Measurements from ENCODE around the gene LGR4. TPM values are rescaled to one million over a fixed set of nuclear protein-coding genes. Genes with fewer than 3 reads are reported as not detected.
"Not testable (repeated sequence)": the region's sequence is repeated elsewhere in the genome, so short reads cannot be mapped to it uniquely, and the experiment has no call there.

LGR4 gene
- total RNA-seq (2021) (33.4 and 37.4 TPM in 2 replicates), Bru-seq, nascent RNA (percentile 88 among the genes with signal in this experiment), BruChase-seq, experiment 1, labeled RNA remaining after a 2-hour chase (percentile 83 among the genes with signal in this experiment), BruChase-seq, experiment 2, labeled RNA remaining after a 6-hour chase (percentile 85 among the genes with signal in this experiment)
- long read RNA-seq, full-length matches to known transcripts: 34 of 42 reads
- long read RNA-seq, partial matches to known transcripts: 0 of 42 reads
- long read RNA-seq, other reads (novel, unspliced or antisense): 8 of 42 reads

GRCh38 chr11:27472398-27473016 lies at the start of gene LGR4:
LGR4 (minus strand) TSS chr11:27472790; CDS start chr11:27472302, 488 bp downstream.
- Histone ChIP-seq H3F3A (ENCODE audit: insufficient read depth, low read depth) (peaks cover 33% of the 10 kb centered on the region), H3K79me2 (ENCODE audit: low read depth) (peaks cover 39% of the 10 kb centered on the region), H3K4me3 (peak within 1 kb of the TSS; percentile 92), H2AFZ (peak within 1 kb of the TSS; percentile 87), H3K4me2 (peak within 1 kb of the TSS; percentile 96), H3K27me3 (ENCODE audit: insufficient read depth, low read depth) (no peaks in the 10 kb centered on the region), H4K20me1 (ENCODE audit: insufficient read depth) (no peaks in the 10 kb centered on the region), H3K4me1 (replicated peaks; ENCODE audit: insufficient read depth) (peaks cover 37% of the 10 kb centered on the region), H3K9me3 (ENCODE audit: insufficient read depth, low read depth) (no peaks in the 10 kb centered on the region), H3K27ac (peak within 1 kb of the TSS; percentile 94), H3K9me2 (ENCODE audit: insufficient read depth) (no peaks in the 10 kb centered on the region), H3K36me3 (ENCODE audit: low read depth) (no peaks in the 10 kb centered on the region)
- intact Hi-C loops (cut with micrococcal nuclease; ENCODE audit: unreplicated experiment): loop anchor here (2.0 kb wide), 1 partner anchor 110 kb away; the partner anchor contains the start of gene CCDC34
- peak; percentile 94 to 95 for DNase-seq
- POLR2A ChIA-PET (ENCODE audit: unreplicated experiment): interaction anchor here (0.5 to 1.0 kb wide), 19 partner anchors 8 to 1602 kb away, joined by 3 to 29 read pairs (median 9); no protein-coding TSS in a partner anchor
- TF ChIP-seq CTCF (conservative IDR thresholded peaks at IDR 0.05) (no peak), EZH2 (IDR thresholded peaks at IDR 0.05; ENCODE audit: low read depth) (no peak)
- no TSS peak for BruUV-seq (replicated peaks)
- CTCF ChIA-PET: interaction anchor here (0.5 to 1.1 kb wide), 6 partner anchors 12 to 161 kb away, joined by 3 to 23 read pairs (median 6); no protein-coding TSS in a partner anchor

GRCh38 chr11:27520226-27520625 lies 47.6 kb upstream of the LGR4 start:
- Histone ChIP-seq H3K27me3 (ENCODE audit: insufficient read depth, low read depth) (no peaks in the 10 kb centered on the region; the same call in 1 of the 2 replicates), H3K9me2 (ENCODE audit: insufficient read depth) (no peaks in the 10 kb centered on the region), H3K36me3 (ENCODE audit: low read depth) (no peaks in the 10 kb centered on the region), H3K9me3 (ENCODE audit: insufficient read depth, low read depth) (no peaks in the 10 kb centered on the region), H3K4me3 (no peak overlapping the region), H4K20me1 (ENCODE audit: insufficient read depth) (no peaks in the 10 kb centered on the region), H2AFZ (no peak overlapping the region), H3K79me2 (ENCODE audit: low read depth) (no peaks in the 10 kb centered on the region), H3K27ac (no peak overlapping the region), H3K4me1 (replicated peaks; ENCODE audit: insufficient read depth) (no peaks in the 10 kb centered on the region), H3K4me2 (no peak overlapping the region), H3F3A (ENCODE audit: insufficient read depth, low read depth) (no peaks in the 10 kb centered on the region)
- TF ChIP-seq EZH2 (IDR thresholded peaks at IDR 0.05; ENCODE audit: low read depth) (no peak), CTCF (conservative IDR thresholded peaks at IDR 0.05) (no peak)
- ChIA-PET CTCF (no interaction called here), POLR2A (ENCODE audit: unreplicated experiment) (no interaction called here)
- BruUV-seq (replicated peaks): no TSS peak
- intact Hi-C loops (cut with micrococcal nuclease; ENCODE audit: unreplicated experiment): no loop called here
- no peak for DNase-seq

GRCh38 chr11:27518518-27518917 lies 45.9 kb upstream of the LGR4 start:
- ChIA-PET POLR2A (ENCODE audit: unreplicated experiment) (no interaction called here), CTCF (no interaction called here)

GRCh38 chr11:27517490-27517889 lies 44.9 kb upstream of the LGR4 start:
- H3K4me1 ChIP-seq (replicated peaks; ENCODE audit: insufficient read depth); POLR2A ChIA-PET (ENCODE audit: unreplicated experiment); DNase-seq; H4K20me1 ChIP-seq (ENCODE audit: insufficient read depth); CTCF ChIA-PET; H3F3A ChIP-seq (ENCODE audit: insufficient read depth, low read depth); H3K4me2 ChIP-seq; H2AFZ ChIP-seq; H3K27ac ChIP-seq; intact Hi-C loops (cut with micrococcal nuclease; ENCODE audit: unreplicated experiment); H3K4me3 ChIP-seq; H3K9me3 ChIP-seq (ENCODE audit: insufficient read depth, low read depth); H3K36me3 ChIP-seq (ENCODE audit: low read depth); H3K9me2 ChIP-seq (ENCODE audit: insufficient read depth); H3K27me3 ChIP-seq (ENCODE audit: insufficient read depth, low read depth); BruUV-seq (replicated peaks); H3K79me2 ChIP-seq (ENCODE audit: low read depth): not testable (repeated sequence)

More at GRCh38 chr11:27518518-27518917, 45.9 kb upstream of the LGR4 start:
- TF ChIP-seq CTCF (conservative IDR thresholded peaks at IDR 0.05): no peak
- TF ChIP-seq EZH2 (IDR thresholded peaks at IDR 0.05; ENCODE audit: low read depth): no peak
- no peaks in the 10 kb centered on the region for H3K9me3 ChIP-seq (ENCODE audit: insufficient read depth, low read depth)
- intact Hi-C loops (cut with micrococcal nuclease; ENCODE audit: unreplicated experiment): no loop called here
- H3K4me1 ChIP-seq (replicated peaks; ENCODE audit: insufficient read depth): no peaks in the 10 kb centered on the region
- H3K9me2 ChIP-seq (ENCODE audit: insufficient read depth): no peaks in the 10 kb centered on the region
- H3K4me3 ChIP-seq: no peak overlapping the region
- no TSS peak for BruUV-seq (replicated peaks)
- H3K27ac ChIP-seq: no peak overlapping the region
- DNase-seq: no peak
- no peaks in the 10 kb centered on the region for H3K79me2 ChIP-seq (ENCODE audit: low read depth)
- H4K20me1 ChIP-seq (ENCODE audit: insufficient read depth): no peaks in the 10 kb centered on the region
- H3K4me2 ChIP-seq: no peak overlapping the region
- no peaks in the 10 kb centered on the region for H3F3A ChIP-seq (ENCODE audit: insufficient read depth, low read depth)
- no peaks in the 10 kb centered on the region; the same call in 1 of the 2 replicates for H3K27me3 ChIP-seq (ENCODE audit: insufficient read depth, low read depth)
- H2AFZ ChIP-seq: no peak overlapping the region
- no peaks in the 10 kb centered on the region for H3K36me3 ChIP-seq (ENCODE audit: low read depth)

Data from PC-9 (cell line).